H9 (cell line): ENCODE data around the gene FFAR3. TPM values are rescaled to one million over a fixed set of nuclear protein-coding genes. Genes with fewer than 3 reads are reported as not detected.

Source experiments
- DNase-seq: peaks from one replicate; pipeline ENCODE4 v3.0.0-alpha.2; 2017
- H2AFZ ChIP-seq: one replicate; pipeline ENCODE4 v1.6.1; 2013; ENCODE audit warnings: mild to moderate bottlenecking, low read length, control low read depth, moderate library complexity
- H2AK5ac ChIP-seq: 2 replicates; pipeline ENCODE4 v1.6.1; 2013; ENCODE audit warnings: low read length, control low read depth, mixed read lengths; ENCODE audit not compliant: insufficient read length
- H2BK120ac ChIP-seq: one replicate; pipeline ENCODE4 v1.6.1; 2013; ENCODE audit warnings: low read depth, mild to moderate bottlenecking, low read length, control low read depth, inconsistent platforms; ENCODE audit not compliant: poor library complexity, severe bottlenecking
- H2BK12ac ChIP-seq: 2 replicates; pipeline ENCODE4 v1.6.1; 2013; ENCODE audit warnings: low read length, control low read depth, mixed read lengths, low read depth; ENCODE audit not compliant: insufficient read length
- H2BK15ac ChIP-seq: 2 replicates; pipeline ENCODE4 v1.6.1; 2013; ENCODE audit warnings: low read depth, low read length, control low read depth
- H2BK20ac ChIP-seq: one replicate; pipeline ENCODE4 v1.6.1; 2013; ENCODE audit warnings: low read depth, mild to moderate bottlenecking, low read length, control low read depth, inconsistent platforms; ENCODE audit not compliant: poor library complexity, severe bottlenecking
- H2BK5ac ChIP-seq: 2 replicates; pipeline ENCODE4 v1.6.1; 2013; ENCODE audit warnings: low read length, control low read depth, mixed read lengths; ENCODE audit not compliant: insufficient read length
- H3K14ac ChIP-seq: 2 replicates; pipeline ENCODE4 v1.6.1; 2013; ENCODE audit warnings: low read length, control low read depth; ENCODE audit not compliant: insufficient read depth
- H3K18ac ChIP-seq: 2 replicates; pipeline ENCODE4 v1.6.1; 2013; ENCODE audit warnings: low read depth, mild to moderate bottlenecking, mixed read lengths, low read length, control low read depth; ENCODE audit not compliant: insufficient read length
- H3K23ac ChIP-seq: 2 replicates; pipeline ENCODE4 v1.6.1; 2013; ENCODE audit warnings: low read length, control low read depth, mixed read lengths, low read depth; ENCODE audit not compliant: insufficient read length
- H3K23me2 ChIP-seq: 2 replicates; pipeline ENCODE4 v1.6.1; 2013; ENCODE audit warnings: low read depth, mild to moderate bottlenecking, mixed read lengths, low read length, control low read depth; ENCODE audit not compliant: insufficient read length, poor library complexity, severe bottlenecking
- H3K27ac ChIP-seq: 2 replicates; pipeline ENCODE4 v1.5.1; 2013; ENCODE audit warnings: low read length, control low read depth, mixed read lengths, low read depth; ENCODE audit not compliant: insufficient read length
- H3K27me3 ChIP-seq: 2 replicates; pipeline ENCODE4 v1.6.1; 2013; ENCODE audit warnings: low read length, control low read depth, inconsistent platforms; ENCODE audit not compliant: insufficient read depth
- H3K4ac ChIP-seq: 2 replicates; pipeline ENCODE4 v1.6.1; 2013; ENCODE audit warnings: low read depth, mild to moderate bottlenecking, control low read depth, inconsistent platforms, low read length, moderate library complexity
- H3K4me1 ChIP-seq: 2 replicates; pipeline ENCODE4 v1.6.1; 2013; ENCODE audit warnings: low read length, control low read depth, inconsistent platforms; ENCODE audit not compliant: insufficient read depth
- H3K4me2 ChIP-seq: 2 replicates; pipeline ENCODE4 v1.6.1; 2013; ENCODE audit warnings: low read length, control low read depth, mixed read lengths; ENCODE audit not compliant: insufficient read length, insufficient read depth
- H3K56ac ChIP-seq: 2 replicates; pipeline ENCODE4 v1.6.1; 2013; ENCODE audit warnings: low read depth, mild to moderate bottlenecking, mixed read lengths, low read length, control low read depth; ENCODE audit not compliant: insufficient read length
- H3K79me1 ChIP-seq: 2 replicates; pipeline ENCODE4 v1.6.1; 2013; ENCODE audit warnings: low read depth, mild to moderate bottlenecking, moderate library complexity, low read length, control low read depth, inconsistent platforms; ENCODE audit not compliant: insufficient read depth, poor library complexity, severe bottlenecking
- H3K79me2 ChIP-seq: 2 replicates; pipeline ENCODE4 v1.6.1; 2013; ENCODE audit warnings: low read length, control low read depth, inconsistent platforms; ENCODE audit not compliant: insufficient read depth
- H3K9ac ChIP-seq: 2 replicates; pipeline ENCODE4 v1.6.1; 2013; ENCODE audit warnings: low read length, control low read depth, mixed read lengths; ENCODE audit not compliant: insufficient read length; ENCODE audit errors: extremely low read depth
- H3K9me3 ChIP-seq: one replicate; pipeline ENCODE4 v1.6.1; 2013; ENCODE audit warnings: low read depth, low read length, inconsistent platforms; ENCODE audit not compliant: control insufficient read depth
- H3T11ph ChIP-seq: one replicate; pipeline ENCODE4 v1.6.1; 2013; ENCODE audit warnings: mild to moderate bottlenecking, low read length, control low read depth, inconsistent platforms
- H4K20me1 ChIP-seq: one replicate; pipeline ENCODE4 v1.6.1; 2013; ENCODE audit not compliant: control insufficient read depth, insufficient read length, insufficient read depth
- H4K5ac ChIP-seq: 2 replicates; pipeline ENCODE4 v1.6.1; 2013; ENCODE audit warnings: low read depth, mild to moderate bottlenecking, mixed read lengths, low read length, control low read depth; ENCODE audit not compliant: insufficient read length
- H4K8ac ChIP-seq: replicated peaks from 2 replicates; pipeline ENCODE4 v1.6.1; 2013; ENCODE audit warnings: low read length, control low read depth, mixed read lengths, low read depth; ENCODE audit not compliant: insufficient read length
- H4K91ac ChIP-seq: 2 replicates; pipeline ENCODE4 v1.6.1; 2013; ENCODE audit warnings: low read depth, mild to moderate bottlenecking, moderate library complexity, mixed read lengths, low read length, control low read depth; ENCODE audit not compliant: insufficient read length
- H3K27ac Mint-ChIP-seq, 3 experiments: 2 replicates in 2 of 3; 3 replicates in 1 of 3; pipeline ENCODE4 v1.8.0; 2020 to 2021; ENCODE audit warnings: mixed read lengths in 3 of 3, mild to moderate bottlenecking in 1 of 3, moderate library complexity in 1 of 3
- H3K27me3 Mint-ChIP-seq: 2 replicates; pipeline ENCODE4 v1.8.0; 2021; ENCODE audit warnings: low read depth, mild to moderate bottlenecking, moderate library complexity, mixed read lengths
- H3K36me3 Mint-ChIP-seq, 3 experiments: 2 replicates in 2 of 3; 3 replicates in 1 of 3; pipeline ENCODE4 v1.8.0; 2020 to 2021; ENCODE audit warnings: low read depth in 3 of 3, mixed read lengths in 3 of 3; ENCODE audit not compliant: insufficient read depth in 1 of 3
- H3K4me1 Mint-ChIP-seq, 2 experiments: 2 replicates each; pipeline ENCODE4 v1.8.0; 2020; ENCODE audit warnings: mixed read lengths in 2 of 2
- H3K4me3 Mint-ChIP-seq, 2 experiments: 2 replicates in 1 of 2; 3 replicates in 1 of 2; pipeline ENCODE4 v1.8.0; 2020 to 2021; ENCODE audit warnings: mild to moderate bottlenecking in 2 of 2, mixed read lengths in 2 of 2, moderate library complexity in 1 of 2
- H3K9me3 Mint-ChIP-seq, 2 experiments: 2 replicates in 1 of 2; 3 replicates in 1 of 2; pipeline ENCODE4 v1.8.0; 2020; ENCODE audit warnings: mild to moderate bottlenecking in 2 of 2, mixed read lengths in 2 of 2, moderate library complexity in 1 of 2
- CTCF ChIP-seq: fragments of 200-600 bp; sonication (generic); conservative IDR thresholded peaks from 3 replicates; pipeline ENCODE4 v1.8.0; 2021; ENCODE audit warnings: antibody characterized with exemption, mild to moderate bottlenecking
- total RNA-seq: library from RNA; stranded (reverse); gene quantifications from 2 replicates; pipeline ENCODE4 v1.2.1, GENCODE V29; 2021

Gene FFAR3
- total RNA-seq, 1 experiment from 2014 or later: not detected

DNA sequence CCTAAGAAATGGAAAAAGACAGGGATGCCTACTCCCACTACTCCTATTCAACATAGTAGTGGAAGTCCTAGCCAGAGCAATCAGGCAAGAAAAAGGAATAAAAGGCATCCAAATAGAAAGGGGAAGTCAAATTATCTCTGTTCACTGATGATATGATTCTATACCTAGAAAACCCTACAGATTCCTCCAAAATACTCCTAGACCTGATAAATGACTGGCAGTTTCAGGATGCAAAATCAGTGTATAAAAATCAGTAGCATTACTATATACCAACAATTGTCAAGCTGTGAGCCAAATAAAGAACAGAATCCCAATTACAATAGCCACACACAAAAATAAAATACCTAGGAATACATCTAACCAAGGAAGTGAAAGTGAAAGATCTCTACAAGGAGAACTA, 11.3 kb downstream of the FFAR3 start:
- H3K14ac ChIP-seq: no peak overlapping the region
- H3K23me2 ChIP-seq: no peaks in the 10 kb centered on the region
- H2AK5ac ChIP-seq: no peak overlapping the region
- Mint-ChIP-seq H3K27me3 (peaks cover 27% of the 10 kb centered on the region), H3K4me1 (no peaks in the 10 kb centered on the region), H3K27ac (no peak overlapping the region), H3K36me3 (no peaks in the 10 kb centered on the region), H3K9me3 (no peaks in the 10 kb centered on the region; a peak in 1 of 5 replicates), H3K4me3 (no peak overlapping the region)
- no peak overlapping the region for H2BK120ac ChIP-seq
- no peak overlapping the region for H3T11ph ChIP-seq
- no peak overlapping the region for H3K23ac ChIP-seq
- H2AFZ ChIP-seq: no peak overlapping the region
- H2BK5ac ChIP-seq: no peak overlapping the region
- no peak overlapping the region for H4K8ac ChIP-seq
- no peak for TF ChIP-seq CTCF
- H3K18ac ChIP-seq: no peak overlapping the region
- no peak overlapping the region for H3K4ac ChIP-seq
- H4K91ac ChIP-seq: no peak overlapping the region
- no peak for DNase-seq
- no peak overlapping the region for H3K27ac ChIP-seq
- no peaks in the 10 kb centered on the region for H3K4me1 ChIP-seq
- H4K5ac ChIP-seq: no peak overlapping the region
- no peaks in the 10 kb centered on the region for H3K9me3 ChIP-seq
- no peak overlapping the region for H2BK15ac ChIP-seq
- no peak overlapping the region for H3K4me2 ChIP-seq
- no peaks in the 10 kb centered on the region for H4K20me1 ChIP-seq
- no peak overlapping the region for H2BK12ac ChIP-seq
- H3K9ac ChIP-seq: no peak overlapping the region
- no peaks in the 10 kb centered on the region for H3K79me1 ChIP-seq
- no peak overlapping the region for H2BK20ac ChIP-seq
- no peak overlapping the region for H3K56ac ChIP-seq
- no peaks in the 10 kb centered on the region for H3K79me2 ChIP-seq
- no peaks in the 10 kb centered on the region for H3K27me3 ChIP-seq
